HG03097 (cell line): ENCODE measurements around the gene REG1B.
"Not testable (repeated sequence)": the region's sequence is repeated elsewhere in the genome, so short reads cannot be mapped to it uniquely, and the experiment has no call there.

Source experiments
- ATAC-seq: cut with Tn5 transposase; IDR thresholded peaks from one replicate; pipeline ENCODE4 v1.9.1; 2021; ENCODE audit not compliant: unreplicated experiment, low FRiP score

The REG1B gene

GRCh38 chr2:79085382-79085781 is 2.4 kb downstream of the REG1B start:
- ATAC-seq, result no peak

- ATAC-seq, result no peak
Measured at GRCh38 chr2:79084495-79085135, 3.2 kb downstream of the REG1B start.

GRCh38 chr2:79083597-79084251 is 4.1 kb downstream of the REG1B start:
- ATAC-seq, result no peak

- no peak for ATAC-seq
Measured at GRCh38 chr2:79082987-79083386, 4.8 kb downstream of the REG1B start.

GRCh38 chr2:79071078-79071477 is 16.7 kb downstream of the REG1B start:
- ATAC-seq, result no peak

GRCh38 chr2:79065201-79065600 is 22.6 kb downstream of the REG1B start:
- no peak for ATAC-seq

GRCh38 chr2:79054769-79055168 is 33.0 kb downstream of the REG1B start:
- ATAC-seq, result not testable (repeated sequence)

GRCh38 chr2:79053486-79053885 is 34.3 kb downstream of the REG1B start:
- ATAC-seq, result not testable (repeated sequence)

GRCh38 chr2:79041032-79041448 is 46.8 kb downstream of the REG1B start:
- ATAC-seq, result no peak

GRCh38 chr2:79039944-79040343 is 47.8 kb downstream of the REG1B start:
- no peak for ATAC-seq
